Activated naive CD8-positive, alpha-beta T cell treated with anti-CD3 and anti-CD28 coated beads, Interleukin-2, amount 50 U/mL, for 16 hours (primary cell): ENCODE data around the gene INSIG1.

Experiments used
- DNase-seq: peaks from one replicate; pipeline ENCODE4 v3.0.0-alpha.2; 2020; ENCODE audit warnings: low read depth, low spot score

INSIG1 gene

DNA sequence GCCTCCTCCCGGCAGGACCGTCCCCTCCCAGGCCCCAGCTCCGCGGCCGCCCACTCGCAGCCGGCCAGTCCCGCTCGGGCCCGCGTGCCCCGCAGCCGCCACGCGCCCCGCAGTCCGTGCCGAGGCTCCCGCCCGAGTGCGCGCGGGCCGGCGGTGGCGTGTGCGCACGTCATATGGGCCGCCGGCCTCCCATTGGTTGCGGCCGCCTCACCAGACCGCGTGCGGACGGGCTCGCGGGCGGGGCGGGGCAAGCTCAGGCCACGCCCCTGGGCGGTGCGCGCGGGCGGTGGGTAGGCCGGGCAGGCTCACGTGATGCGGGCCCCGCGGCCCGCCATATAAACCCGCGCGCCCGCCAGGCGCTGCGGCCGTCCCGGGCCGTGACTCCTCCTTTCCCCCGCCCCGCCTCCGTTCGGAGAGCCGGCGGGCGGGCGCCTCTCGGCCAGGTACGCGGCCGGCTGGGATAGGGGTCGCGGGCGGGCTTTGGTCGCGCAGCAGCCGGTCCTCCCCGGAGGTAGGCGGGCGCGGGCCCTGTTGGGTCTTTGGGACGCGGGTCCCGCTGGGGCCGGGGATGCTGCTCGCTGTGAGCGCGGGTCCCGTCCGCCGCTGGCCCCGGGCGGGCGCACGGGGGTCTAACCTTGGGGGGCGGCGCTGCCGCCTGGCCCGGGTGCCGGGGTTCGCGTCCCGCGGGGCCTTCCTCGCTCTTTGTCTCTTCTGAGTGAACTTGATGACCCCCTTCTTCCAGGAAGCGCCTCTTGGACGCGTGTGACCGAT lies at the start of gene INSIG1:
Gene INSIG1, plus strand, starts transcription at position 362 of the 771 bp plus-strand sequence. Its CDS starts 408 bp downstream, at position 770.
- DNase-seq: peak; percentile 82

DNA sequence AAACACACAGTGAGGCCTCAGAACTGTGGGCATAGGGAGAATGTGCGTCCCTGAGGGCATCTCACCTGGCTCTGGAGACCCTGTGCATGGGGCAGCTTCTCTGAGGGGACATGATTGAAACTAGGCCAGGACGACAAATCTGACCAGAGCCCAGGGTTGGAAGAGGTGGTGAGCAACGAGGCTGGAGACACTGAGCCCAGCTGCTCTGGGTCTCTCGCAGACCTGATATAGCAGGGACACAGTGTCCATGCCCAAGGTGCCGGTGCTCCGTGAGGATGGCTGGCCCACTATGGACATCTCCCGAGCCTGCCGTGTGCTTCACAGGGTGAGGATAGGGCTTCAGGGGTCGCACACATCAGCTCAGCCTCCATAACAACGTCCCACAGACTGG lies 49.3 kb upstream of the INSIG1 start:
- DNase-seq: no peak

DNA sequence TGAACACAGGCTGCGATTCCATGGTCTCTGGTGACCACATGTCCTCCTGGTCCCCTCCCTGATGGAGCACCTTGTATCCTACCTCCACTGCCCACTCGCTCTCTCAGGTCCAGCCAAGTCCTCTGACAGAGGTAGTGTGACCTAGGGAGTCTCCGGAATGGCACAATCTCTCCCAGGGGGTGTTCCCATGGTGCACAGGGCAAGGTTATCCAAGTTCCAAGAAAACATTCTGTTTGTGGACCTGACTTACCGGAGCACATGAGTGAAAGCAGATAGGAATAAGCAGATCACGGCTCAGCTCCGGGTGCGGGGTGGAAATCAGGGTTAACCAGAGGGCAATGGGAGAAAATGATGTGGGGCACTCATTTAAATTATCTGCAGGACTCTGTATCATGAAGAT lies 45.8 kb upstream of the INSIG1 start:
- DNase-seq: no peak

DNA sequence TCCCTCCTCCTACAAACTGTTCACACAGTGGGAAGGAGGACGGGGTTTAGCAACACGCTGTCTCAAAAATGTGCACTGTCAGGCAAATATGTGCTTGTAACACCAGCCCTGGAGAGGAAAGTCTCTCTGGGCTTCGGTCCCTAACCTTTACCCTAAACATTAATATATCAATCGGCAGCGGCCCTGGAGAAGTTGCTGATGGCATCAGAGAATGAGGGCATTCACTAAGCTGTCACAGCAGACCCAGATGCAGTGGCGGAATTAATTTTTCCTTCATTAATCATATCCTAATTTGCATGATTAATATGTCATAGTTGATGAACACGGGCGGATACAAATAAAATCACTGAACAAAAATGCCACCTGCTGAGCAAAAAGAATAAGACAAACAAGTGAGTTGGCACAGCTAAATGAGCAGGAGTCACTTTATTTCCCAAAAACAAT lies 45.2 kb upstream of the INSIG1 start:
- no peak for DNase-seq

DNA sequence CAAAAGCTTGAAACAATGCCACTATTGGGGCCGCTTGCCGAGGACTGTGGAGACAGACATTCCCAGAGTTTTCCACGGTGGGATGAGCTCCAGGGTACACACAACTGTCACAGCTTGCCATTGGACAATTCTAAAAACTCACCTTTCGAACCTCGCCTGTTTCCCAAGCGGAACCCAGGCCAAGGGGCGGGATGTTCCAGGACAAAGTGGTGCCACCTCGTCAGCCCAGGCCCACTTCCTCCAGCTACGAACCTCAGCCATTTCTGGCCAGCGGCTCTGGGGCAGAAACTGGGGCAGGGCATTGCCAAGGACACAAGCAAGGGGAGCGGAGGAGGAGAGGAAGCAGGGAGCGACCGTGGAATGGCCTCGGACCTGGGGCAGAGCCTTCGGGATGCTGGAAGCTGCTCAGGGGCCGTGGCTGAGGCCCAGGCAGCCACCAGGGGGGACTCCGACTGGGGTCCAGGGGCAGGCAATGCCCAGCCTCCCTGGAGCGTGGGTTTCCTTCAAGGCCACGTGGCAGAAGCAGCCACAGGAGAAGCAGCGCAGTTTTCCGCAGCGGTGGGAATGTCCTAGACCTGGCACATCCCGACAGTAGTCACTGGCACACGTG lies 44.7 kb upstream of the INSIG1 start:
- no peak for DNase-seq

DNA sequence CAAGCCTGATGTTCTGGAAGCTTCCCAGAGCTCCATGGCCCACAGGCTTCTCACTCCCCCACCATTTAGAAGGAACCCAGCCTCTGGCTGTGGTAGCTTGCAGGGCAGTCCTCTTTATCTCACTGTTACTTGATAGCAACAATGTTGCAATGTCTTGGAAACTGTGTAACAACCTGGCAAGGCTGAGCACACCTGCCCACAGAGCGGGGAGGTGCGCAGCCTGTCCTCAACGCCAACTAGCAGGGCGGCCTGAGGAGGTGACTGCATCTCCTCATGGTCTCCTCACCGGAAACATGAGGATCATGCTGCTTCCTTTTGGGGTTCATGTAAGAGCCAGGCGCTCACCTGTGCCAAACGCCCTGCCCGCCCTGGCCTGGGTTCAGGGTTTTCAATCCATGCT lies 43.7 kb upstream of the INSIG1 start:
- DNase-seq: no peak

DNA sequence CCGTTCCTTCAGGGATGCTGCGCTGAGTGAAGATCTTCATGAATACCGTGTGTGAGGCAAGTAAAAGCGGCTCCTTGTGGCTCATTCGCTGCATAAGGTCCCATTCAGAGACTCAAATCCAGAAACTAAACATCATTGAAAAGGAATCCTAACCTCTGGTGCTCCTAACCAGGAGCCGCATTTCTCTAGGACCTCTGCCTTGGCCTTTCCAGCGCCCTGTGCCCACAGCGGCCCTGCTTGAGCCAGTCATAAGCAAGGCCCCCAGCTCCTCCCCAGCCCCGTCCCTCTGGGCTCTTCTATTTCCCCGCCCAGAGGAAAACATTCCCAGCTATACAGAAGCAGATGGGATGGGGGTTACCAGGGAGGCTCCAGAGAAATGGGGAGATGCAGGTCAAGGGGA lies 42.6 kb upstream of the INSIG1 start:
- DNase-seq: no peak

DNA sequence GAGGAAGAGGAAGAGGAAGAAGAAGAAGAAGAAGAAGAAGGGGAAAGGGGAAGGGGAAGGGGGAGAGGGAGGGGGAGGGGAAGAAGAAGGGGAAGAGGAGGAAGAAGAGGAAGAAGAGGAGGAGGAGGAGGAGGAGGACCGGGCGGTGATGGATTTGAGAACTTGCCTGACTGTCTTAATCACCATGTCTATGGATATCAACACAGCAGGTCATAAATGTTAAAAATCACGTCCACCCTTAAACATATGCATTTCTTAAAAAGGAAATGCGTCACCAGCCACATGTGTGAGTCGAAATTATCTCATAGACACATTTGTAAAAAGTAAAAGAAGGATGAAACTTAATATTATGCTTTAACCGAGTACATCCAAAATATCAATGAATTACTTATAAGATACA lies 42.1 kb upstream of the INSIG1 start:
- DNase-seq: no peak

DNA sequence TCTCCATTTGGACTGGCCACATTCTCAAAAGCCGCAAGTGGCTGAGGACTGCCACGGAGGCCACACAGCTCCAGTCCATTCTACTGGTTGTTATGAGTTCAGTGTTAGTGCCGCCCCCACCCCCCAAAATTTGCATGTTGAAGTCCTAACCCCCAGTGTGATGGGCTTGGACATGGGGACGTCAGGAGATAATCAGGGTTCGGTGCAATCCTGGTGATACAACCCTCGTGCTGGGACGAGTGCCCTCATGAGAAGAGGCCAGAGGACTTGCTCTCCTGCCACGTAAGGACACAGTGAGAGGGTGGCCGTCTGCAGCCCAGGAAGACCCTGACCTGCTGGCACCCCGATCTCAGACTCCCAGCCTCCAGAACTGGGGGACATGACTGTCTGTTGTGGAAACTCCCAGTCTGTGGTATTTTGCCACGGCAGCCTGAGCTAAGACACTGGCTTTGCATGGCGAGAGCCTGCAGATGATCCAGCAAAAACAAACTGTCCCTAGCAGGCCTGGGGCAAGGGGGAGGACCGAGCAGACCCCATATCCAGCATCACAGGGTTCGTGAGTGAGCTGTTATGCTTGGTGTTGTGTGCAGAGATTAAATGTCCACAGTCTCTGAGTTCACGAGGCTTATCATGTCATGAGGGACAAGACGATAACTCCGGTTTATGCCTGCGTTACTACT lies 41.5 kb upstream of the INSIG1 start:
- DNase-seq: no peak

DNA sequence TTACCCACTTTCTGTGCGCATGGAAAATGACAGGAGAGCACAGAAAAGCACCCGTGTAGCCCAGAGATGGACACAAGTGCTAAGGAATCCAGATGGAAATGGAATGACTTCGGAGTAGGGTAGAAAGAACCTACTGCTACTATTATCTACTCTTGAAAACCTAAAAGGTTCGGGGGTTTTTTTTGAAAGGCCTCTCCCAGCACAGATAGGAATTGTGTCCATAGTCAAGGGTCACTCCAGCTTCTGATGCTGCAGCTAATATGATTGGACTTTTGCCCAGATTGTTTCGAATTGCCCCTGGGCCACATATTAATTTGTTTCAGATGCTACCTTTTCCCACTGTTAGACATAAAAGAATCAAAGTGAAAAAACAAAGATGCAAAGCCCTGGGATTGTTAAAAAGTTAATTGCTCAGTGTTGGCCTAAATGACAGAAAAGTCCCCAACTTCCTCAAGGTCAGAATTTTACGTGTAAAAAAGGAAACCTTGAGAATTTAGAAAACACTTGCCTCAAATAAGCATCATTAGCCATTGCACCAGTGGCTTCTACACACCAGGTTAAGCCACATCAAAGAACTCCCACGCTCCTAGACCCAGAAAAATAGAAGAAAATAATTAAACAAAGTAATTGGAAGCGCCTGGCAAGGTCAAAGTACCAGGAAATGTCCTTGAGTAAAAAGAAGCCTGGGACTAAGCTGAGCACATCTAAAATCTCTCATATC lies 40.8 kb upstream of the INSIG1 start:
- no peak for DNase-seq

DNA sequence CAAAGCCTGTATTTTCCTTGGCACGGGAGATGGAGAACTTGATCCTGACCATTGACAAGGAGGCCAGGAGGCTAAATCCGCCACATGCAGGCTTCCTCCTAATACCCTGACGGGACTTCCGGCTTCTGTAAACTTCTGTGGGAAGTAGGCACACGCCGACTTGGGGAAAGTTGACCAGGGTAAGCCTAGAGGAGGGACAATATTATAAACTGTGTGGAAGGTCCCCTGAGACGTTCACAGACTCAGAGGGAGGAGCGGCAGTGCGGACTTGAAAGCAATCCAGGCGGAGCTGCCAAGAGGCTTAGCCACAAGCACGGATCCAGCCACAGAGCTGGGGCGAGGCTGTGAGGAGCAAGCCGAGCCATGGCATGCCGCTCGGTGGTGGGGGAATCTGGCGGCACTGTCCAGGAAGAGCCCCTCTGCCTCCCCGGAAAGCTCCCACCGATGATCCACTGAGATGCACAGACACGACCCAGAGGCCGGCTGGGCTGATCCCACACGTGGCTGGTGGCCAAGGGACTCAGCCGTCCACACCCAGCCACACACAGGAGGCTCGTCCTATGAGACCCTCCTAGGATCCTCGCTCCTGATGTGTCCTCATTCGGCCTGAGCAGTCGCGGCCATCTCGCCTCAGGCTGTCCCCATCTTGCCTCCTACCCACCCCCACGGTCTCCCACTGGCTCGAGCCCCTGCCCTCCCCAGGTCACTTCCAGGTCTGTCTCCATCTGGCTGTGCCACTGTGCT lies 40.0 kb upstream of the INSIG1 start:
- DNase-seq: no peak

DNA sequence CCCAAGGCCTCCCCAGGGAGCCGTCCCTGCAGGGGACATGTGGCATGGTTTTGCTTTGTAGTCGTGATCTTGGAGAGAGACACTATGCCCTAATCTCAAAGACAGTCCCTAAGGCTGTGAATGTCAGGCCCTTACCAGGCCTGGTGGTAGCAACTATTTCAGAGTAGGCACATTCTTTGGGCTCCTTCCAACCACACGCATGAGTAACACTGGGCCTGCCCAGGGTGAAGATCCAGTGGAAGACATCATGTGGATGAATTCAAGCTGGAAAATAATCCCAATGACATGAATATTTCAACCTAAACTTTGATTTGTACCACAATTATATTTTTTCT lies 39.5 kb upstream of the INSIG1 start:
- DNase-seq: no peak

DNA sequence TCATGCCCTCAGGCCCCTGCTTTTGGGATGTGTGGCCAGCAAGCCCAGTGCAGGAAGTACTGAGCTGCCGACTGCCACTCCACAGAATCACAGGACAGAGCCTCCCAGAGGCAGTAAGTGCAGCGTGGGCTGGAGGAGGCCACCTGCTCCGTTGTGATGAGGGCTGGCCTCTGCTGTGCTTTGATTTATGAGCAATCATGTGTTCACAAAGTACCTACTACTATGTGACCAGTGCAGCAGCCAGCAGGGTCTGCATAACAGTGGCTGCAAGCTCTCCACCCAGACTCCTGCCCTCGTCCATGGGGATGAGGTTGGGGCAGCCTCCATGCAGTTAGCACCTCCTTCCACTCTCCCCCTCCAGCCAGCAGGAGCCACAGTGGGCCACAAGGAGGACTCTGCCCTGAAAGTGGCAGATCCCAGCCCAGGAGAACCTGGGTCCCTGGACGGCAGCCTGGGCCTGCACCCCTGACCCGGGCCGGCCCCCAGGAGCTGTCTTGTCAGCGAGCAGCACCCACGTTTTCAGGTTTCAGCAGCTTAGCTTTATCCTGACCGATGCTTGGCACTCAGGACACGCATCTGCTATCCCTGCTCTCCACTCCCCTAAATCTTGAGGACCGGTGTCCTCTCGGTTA lies 37.7 kb upstream of the INSIG1 start:
- DNase-seq: no peak

DNA sequence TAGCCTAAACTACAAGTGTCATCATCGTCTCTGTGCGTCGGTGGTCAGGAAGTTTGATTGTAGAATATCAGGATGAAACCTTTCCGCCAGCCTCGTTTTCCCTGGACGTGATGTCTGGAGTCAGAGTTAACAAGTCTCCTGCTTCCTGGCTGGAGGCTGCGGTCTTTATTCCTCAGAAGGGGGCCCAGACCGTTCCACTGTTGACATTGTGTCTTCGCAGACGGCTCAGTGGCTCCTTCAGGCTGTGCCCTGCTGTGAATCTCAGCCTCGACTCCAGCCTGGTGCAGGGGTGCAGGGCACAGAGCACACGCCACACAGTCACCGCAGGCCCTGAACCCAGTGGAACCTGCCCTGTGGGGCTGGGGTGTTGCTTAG lies 37.2 kb upstream of the INSIG1 start:
- no peak for DNase-seq

DNA sequence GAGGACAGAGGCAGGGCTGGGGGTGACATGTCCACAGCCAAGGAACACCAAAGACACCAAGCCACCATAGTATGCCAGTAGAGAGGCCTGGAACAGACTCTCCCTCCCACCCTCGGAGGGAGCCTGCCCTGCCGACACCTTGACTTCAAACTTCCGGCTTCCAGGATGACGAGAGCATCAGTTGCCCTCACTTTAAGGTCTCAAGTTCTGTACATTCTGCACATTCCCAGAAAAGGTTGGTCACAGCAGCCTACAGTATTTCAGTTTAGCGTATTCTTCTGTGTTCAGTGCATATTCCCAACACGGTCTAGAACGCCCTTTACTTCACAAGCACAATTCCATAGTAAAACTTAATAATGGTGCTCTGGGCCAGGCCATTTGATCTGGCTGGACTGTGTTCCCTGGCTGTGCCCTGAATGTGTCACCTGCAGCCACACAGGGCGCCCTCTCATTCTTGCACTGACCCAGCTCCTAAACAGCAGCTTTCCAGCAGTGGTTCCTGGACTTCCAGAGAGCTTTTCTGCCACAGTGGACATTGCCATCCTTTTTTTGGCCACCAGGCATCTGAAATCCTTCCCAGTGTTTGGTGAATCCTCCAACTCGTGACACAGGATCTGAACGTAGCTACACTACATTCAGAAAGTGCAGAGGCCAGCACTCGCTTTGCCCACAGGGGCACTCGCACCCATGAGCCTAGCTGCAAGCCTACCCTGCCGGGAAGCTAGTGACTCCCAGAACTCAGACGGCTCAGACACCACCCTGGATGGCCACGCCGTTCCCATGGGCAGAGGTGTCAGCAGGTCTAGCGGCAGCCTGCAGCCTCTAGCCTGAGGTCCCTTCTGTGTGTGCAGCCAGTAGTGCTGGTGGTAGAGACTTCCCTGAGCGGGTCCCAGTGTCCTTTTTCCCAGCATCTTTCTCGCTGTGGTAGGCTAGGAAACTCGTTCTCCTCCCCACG lies 36.4 kb upstream of the INSIG1 start:
- no peak for DNase-seq

DNA sequence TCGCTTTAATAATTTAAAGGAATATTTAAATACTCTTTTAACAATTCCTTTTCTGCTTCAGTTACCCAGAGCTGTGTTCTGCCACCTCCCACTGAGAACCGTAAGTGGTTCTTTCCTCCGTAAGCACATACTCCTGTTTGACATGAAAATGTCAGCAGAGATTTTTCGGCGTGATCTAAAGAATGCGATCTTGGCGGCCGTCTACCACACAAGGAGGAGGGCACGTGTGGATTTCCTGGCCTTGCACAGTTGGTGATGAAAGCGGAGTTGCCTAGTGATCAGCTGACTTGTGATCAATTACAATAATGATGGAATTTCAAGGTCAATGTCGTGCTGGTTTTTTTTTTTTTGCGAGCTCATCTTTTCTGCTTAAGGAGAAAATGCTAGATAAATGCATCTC lies 35.6 kb upstream of the INSIG1 start:
- no peak for DNase-seq

DNA sequence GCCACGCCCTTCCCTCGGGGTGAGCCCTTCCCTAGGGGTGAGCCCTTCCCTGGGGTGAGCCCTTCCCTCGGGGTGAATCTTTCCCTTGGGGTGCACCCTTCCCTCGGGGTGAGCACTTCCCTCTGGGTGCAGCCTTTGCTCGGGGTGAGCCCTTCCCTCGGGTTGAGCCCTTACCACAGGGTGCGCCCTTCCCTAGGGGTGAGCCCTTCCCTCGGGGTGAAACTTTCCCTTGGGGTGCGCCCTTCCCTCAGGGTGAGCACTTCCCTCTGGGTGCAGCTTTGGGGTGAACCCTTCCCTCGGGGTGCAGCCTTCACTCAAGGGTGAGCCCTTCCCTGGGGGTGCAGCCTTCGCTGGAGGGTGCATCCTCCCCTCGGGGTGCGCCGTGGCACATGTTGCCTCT lies 34.6 kb upstream of the INSIG1 start:
- DNase-seq: no peak

DNA sequence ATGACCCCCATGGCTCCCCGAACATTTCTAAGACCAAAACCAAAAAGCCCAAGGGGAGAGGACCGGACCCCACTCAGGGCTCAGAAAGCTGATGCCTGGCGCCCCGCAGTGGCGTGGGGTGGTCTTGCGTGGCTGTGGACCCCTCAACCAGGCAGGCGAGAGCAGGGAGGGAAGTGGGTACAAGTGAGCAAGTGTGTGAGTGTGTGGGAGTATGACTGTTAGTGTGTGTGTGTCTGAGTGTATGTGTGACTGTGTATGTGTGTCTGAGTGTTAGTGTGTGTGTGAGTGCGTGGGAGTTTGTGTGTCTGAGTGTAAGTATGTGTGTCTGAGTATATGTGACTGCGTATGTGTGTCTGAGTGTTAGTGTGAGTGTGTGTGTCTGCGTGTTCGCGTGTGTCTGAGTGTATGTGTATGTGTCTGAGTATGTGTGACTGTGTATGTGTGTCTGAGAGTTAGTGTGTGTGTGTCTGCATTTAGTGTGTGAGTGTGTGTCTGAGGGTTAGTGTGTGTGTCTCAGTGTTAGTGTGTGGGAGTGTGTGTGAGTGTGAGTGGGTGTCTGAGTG lies 34.0 kb upstream of the INSIG1 start:
- no peak for DNase-seq

DNA sequence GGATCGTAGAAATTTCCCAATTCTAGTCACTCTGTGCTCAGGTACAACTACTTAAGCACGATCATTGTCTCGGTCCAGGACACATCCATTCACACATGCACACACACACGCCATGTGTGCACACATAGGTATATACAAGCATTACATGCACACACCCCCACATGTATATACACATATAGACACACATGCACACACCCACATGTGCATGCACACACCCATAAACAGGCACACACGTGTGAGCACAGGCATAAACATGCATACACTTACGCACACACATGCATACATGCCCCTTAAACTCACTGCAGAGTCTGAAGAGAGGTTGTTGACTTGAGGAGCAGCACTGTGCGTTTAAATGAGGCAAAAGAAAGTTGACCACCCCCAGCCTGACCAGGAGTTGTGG lies 32.5 kb upstream of the INSIG1 start:
- DNase-seq: no peak

DNA sequence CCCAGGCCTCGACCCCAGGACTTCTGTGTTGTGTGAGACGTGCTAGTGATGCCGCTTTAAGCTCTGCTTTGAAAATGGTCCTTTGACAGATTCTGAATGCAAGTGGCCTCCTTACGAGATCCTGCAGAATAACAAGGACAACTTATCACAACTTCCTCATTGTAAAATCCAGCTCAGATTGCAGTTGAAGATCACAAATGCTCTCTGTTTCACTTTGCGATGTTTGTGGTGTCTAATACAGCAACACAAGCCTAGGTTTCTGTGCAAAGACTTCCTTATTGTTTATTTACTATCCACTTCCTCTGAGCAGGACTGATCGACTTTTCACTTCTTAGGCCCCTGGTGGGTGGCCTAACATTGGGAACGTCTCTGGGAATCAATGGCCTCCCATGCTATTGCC lies 31.7 kb upstream of the INSIG1 start:
- DNase-seq: no peak
